Measurements from ENCODE around the gene FRMD8.

DNA sequence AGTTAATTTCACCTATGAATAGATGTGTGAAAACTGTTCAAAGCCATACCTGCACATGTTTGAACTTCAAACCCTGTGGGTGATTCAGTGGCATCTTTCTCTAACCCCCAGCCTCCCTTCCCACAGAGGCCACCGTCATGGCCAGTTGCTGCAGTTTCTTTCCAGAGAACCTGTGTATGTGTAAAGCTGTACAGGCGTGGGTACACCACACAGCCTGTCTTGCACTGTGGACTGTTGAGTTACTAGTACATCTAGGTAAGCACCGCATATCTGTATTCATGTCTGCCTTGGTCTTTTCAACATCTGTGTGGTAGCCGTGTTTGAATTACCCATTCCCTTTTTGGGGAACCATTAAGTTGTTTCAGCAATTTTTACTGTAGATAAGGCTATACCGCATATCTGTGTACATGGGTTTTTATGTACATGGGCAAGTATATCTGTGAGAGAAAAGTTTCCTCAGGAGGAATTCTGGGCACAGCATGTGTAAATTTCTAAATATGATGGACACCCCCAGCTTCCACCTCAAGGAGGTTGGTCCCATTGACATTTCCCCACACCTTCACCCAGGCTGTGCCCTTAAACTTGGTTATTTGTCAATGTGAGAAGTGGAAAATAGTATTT is 50.1 kb downstream of the FRMD8 start:
- no peak for TF ChIP-seq EZH2 (IDR thresholded peaks at IDR 0.05; ENCODE audit: borderline replicate concordance, low read depth, low read length, poor library complexity, severe bottlenecking)
- TF ChIP-seq, protein P1, sequence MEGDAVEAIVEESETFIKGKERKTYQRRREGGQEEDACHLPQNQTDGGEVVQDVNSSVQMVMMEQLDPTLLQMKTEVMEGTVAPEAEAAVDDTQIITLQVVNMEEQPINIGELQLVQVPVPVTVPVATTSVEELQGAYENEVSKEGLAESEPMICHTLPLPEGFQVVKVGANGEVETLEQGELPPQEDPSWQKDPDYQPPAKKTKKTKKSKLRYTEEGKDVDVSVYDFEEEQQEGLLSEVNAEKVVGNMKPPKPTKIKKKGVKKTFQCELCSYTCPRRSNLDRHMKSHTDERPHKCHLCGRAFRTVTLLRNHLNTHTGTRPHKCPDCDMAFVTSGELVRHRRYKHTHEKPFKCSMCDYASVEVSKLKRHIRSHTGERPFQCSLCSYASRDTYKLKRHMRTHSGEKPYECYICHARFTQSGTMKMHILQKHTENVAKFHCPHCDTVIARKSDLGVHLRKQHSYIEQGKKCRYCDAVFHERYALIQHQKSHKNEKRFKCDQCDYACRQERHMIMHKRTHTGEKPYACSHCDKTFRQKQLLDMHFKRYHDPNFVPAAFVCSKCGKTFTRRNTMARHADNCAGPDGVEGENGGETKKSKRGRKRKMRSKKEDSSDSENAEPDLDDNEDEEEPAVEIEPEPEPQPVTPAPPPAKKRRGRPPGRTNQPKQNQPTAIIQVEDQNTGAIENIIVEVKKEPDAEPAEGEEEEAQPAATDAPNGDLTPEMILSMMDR (conservative IDR thresholded peaks at IDR 0.05; ENCODE audit: low read depth, low read length), result no peak

All from A673 (cell line).